HepG2 (cell line): ENCODE measurements around the gene SYCE3. TPM values are rescaled to one million over a fixed set of nuclear protein-coding genes. Genes with fewer than 3 reads are reported as not detected.

Source experiments
- BCL3 ChIP-seq: sonication (generic); formaldehyde crosslinking; IDR thresholded peaks from 2 replicates; pipeline ENCODE4 v1.5.1; 2020; ENCODE audit warnings: mild to moderate bottlenecking, missing genetic modification reagents, moderate library complexity
- BRF2 ChIP-seq: sonication (generic); formaldehyde crosslinking; IDR thresholded peaks from 2 replicates; pipeline ENCODE4 v1.8.1; 2022; ENCODE audit warnings: mild to moderate bottlenecking, missing genetic modification reagents
- DBP ChIP-seq: sonication (generic); formaldehyde crosslinking; IDR thresholded peaks from 2 replicates; pipeline ENCODE4 v1.4.0; 2020; ENCODE audit warnings: missing genetic modification reagents; ENCODE audit errors: not compliant biosample characterization
- HOXD1 ChIP-seq: sonication (generic); formaldehyde crosslinking; IDR thresholded peaks from 2 replicates; pipeline ENCODE4 v1.5.0; 2020; ENCODE audit warnings: missing genetic modification reagents
- KMT2B ChIP-seq: IDR thresholded peaks from 2 replicates; pipeline ENCODE4 v1.6.1; 2016; ENCODE audit warnings: missing genetic modification reagents, missing compliant biosample characterization
- MAFF ChIP-seq: IDR thresholded peaks from 2 replicates; pipeline ENCODE4 v1.6.1; 2011; ENCODE audit warnings: low read depth, low read length, improper control_type of control experiment
- NFKB2 ChIP-seq: sonication (generic); formaldehyde crosslinking; IDR thresholded peaks from 2 replicates; pipeline ENCODE4 v1.4.0; 2020; ENCODE audit warnings: missing genetic modification reagents, borderline replicate concordance
- PAXIP1 ChIP-seq: sonication (generic); formaldehyde crosslinking; conservative IDR thresholded peaks from 2 replicates; pipeline ENCODE4 v1.4.0; 2020; ENCODE audit warnings: mild to moderate bottlenecking, missing genetic modification reagents, moderate library complexity
- RARA ChIP-seq: IDR thresholded peaks from 2 replicates; pipeline ENCODE4 v1.6.1; 2016; ENCODE audit warnings: missing genetic modification reagents, missing compliant biosample characterization
- RCOR2 ChIP-seq: IDR thresholded peaks from 2 replicates; pipeline ENCODE4 v1.6.1; 2016; ENCODE audit warnings: missing biosample characterization, missing genetic modification reagents
- SAP130 ChIP-seq: IDR thresholded peaks from 2 replicates; pipeline ENCODE4 v1.6.1; 2016; ENCODE audit warnings: low read depth
- SP5 ChIP-seq: IDR thresholded peaks from 2 replicates; pipeline ENCODE4 v1.6.1; 2016; ENCODE audit warnings: low read depth, borderline replicate concordance
- TCF12 ChIP-seq, 2 experiments: fragments of 450-650 bp in 1 of 2; sonication (generic) in 1 of 2; formaldehyde crosslinking in 1 of 2; IDR thresholded peaks; 2 replicates each; pipeline versions ENCODE4 v1.6.1 to v1.8.0; 2017 to 2022; ENCODE audit warnings: antibody characterized with exemption in 1 of 2, mild to moderate bottlenecking in 1 of 2, missing genetic modification reagents in 1 of 2, moderate library complexity in 1 of 2
- THAP11 ChIP-seq: IDR thresholded peaks from 2 replicates; pipeline ENCODE4 v1.6.1; 2016; ENCODE audit warnings: missing biosample characterization, missing genetic modification reagents
- ZFP62 ChIP-seq: sonication (generic); formaldehyde crosslinking; IDR thresholded peaks from 2 replicates; pipeline ENCODE4 v1.4.0; 2020; ENCODE audit warnings: missing genetic modification reagents
- ZFP91 ChIP-seq: sonication (generic); formaldehyde crosslinking; IDR thresholded peaks from 2 replicates; pipeline ENCODE4 v1.9.0; 2022; ENCODE audit warnings: missing genetic modification reagents, mild to moderate bottlenecking, borderline replicate concordance
- ZNF253 ChIP-seq: sonication (generic); formaldehyde crosslinking; IDR thresholded peaks from 2 replicates; pipeline ENCODE4 v1.8.0; 2022; ENCODE audit warnings: mild to moderate bottlenecking, missing genetic modification reagents, borderline replicate concordance
- ZNF256 ChIP-seq: sonication (generic); formaldehyde crosslinking; conservative IDR thresholded peaks from 2 replicates; pipeline ENCODE4 v1.4.0; 2020; ENCODE audit warnings: missing genetic modification reagents
- ZNF839 ChIP-seq: sonication (generic); formaldehyde crosslinking; IDR thresholded peaks from 2 replicates; pipeline ENCODE4 v1.4.0; 2020; ENCODE audit warnings: missing genetic modification reagents, mild to moderate bottlenecking, borderline replicate concordance
- ZSCAN29 ChIP-seq: sonication (generic); formaldehyde crosslinking; conservative IDR thresholded peaks from 2 replicates; pipeline ENCODE4 v1.4.0; 2020; ENCODE audit warnings: mild to moderate bottlenecking, missing genetic modification reagents
- polyA plus RNA-seq, 8 experiments: library from polyadenylated mRNA; depleted of rRNA in 3 of 8; stranded (reverse) in 7 of 8; unstranded in 1 of 8; fragments of >200 nt; fragmentation: Illumina TruSeq in 4 of 8; extraction: Trizol in 4 of 8; gene quantifications; 2 replicates each; pipeline versions ENCODE4 v1.2.1 to v1.2.3, GENCODE V29; 2011 to 2016; ENCODE audit warnings: low read depth in 4 of 8, missing spikeins in 1 of 8, mixed read lengths in 1 of 8; ENCODE audit not compliant: insufficient read depth in 1 of 8
- total RNA-seq, 5 experiments: library from RNA; depleted of rRNA; stranded (reverse); fragments of >200 nt; fragmentation: Illumina TruSeq; extraction: Trizol; gene quantifications; 2 replicates each; pipeline ENCODE4 v1.2.3, GENCODE V29; 2016; ENCODE audit warnings: low read depth in 1 of 5
- TF ChIP-seq, protein P1 (sequence below): sonication (generic); formaldehyde crosslinking; IDR thresholded peaks from 2 replicates; pipeline ENCODE4 v1.4.0; 2020; ENCODE audit warnings: missing genetic modification reagents

The SYCE3 gene
- total and polyA plus RNA-seq, 2 of the 13 experiments (the other 11 are each of a cell fraction or from before 2014, with no cell fraction given), result not detected

DNA sequence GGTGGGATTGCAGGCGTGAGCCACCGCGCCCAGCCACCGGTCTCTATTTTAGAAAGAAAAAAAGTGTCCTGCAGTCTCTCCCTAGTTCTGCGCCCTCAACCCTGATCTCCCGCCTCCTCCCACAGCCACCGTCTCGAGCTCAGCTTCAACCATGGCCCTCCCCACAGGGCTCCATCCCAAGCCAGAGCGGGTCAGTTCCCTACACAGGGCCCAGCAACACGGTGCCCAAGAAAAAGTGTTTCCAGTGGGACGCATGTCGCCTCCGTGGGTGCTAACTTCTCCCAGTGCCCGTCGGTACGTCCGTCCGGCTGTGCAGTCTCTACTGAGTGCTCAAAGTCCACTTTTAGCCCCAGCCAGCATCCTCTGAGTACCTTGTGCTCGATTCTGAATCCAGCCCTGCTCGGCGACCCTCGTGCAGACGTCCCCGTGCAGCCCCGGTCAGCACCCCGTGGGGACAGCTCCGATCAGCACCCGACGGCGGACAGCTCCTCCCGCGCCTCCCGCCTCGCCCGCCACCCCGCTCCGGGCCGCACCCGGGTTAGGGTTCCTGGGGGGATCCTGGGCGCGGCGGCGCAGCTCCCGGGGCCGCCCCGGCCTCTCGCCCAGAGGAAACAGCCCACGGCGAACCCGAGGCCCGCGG is 37.2 kb upstream of the SYCE3 start (continued):
- TF ChIP-seq BCL3 (CRISPR knock-in tag), result peak; percentile 99
- TF ChIP-seq RCOR2 (CRISPR knock-in tag), result no peak
- TF ChIP-seq THAP11 (CRISPR knock-in tag), result peak; percentile 80
- peak; percentile 99 for TF ChIP-seq ZNF253 (CRISPR knock-in tag)
- TF ChIP-seq KMT2B, result peak; percentile 92
- peak; percentile 75 for TF ChIP-seq SP5
- peak; percentile 100 for TF ChIP-seq SAP130 (CRISPR knock-in tag)
- TF ChIP-seq MAFF, result no peak
- TF ChIP-seq PAXIP1 (CRISPR knock-in tag), result no peak; the same call in 1 of the 2 replicates
- peak; percentile 90; the same call in 1 of the 2 replicates for TF ChIP-seq BRF2 (CRISPR knock-in tag)
- TF ChIP-seq HOXD1, result peak; percentile 99
- TF ChIP-seq DBP, result peak; percentile 99
- TF ChIP-seq TCF12 (IDR thresholded peaks at IDR 0.05), result no peak
- peak; percentile 86; the same call in 1 of the 2 replicates for TF ChIP-seq TCF12 (CRISPR knock-in tag; IDR thresholded peaks at IDR 0.05)
- no peak for TF ChIP-seq ZSCAN29 (CRISPR knock-in tag)
- TF ChIP-seq, protein P1, sequence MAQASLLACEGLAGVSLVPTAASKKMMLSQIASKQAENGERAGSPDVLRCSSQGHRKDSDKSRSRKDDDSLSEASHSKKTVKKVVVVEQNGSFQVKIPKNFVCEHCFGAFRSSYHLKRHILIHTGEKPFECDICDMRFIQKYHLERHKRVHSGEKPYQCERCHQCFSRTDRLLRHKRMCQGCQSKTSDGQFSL (CRISPR knock-in tag), result peak; percentile 84
- peak; percentile 91 for TF ChIP-seq RARA (CRISPR knock-in tag)
- TF ChIP-seq ZFP62 (CRISPR knock-in tag), result no peak
- no peak for TF ChIP-seq ZNF839 (CRISPR knock-in tag)
- TF ChIP-seq ZNF256, result peak; percentile 99
- peak; percentile 76 for TF ChIP-seq ZFP91
- TF ChIP-seq NFKB2, result peak; percentile 100
